ENCODE measurements around the gene LYSET. TPM values are rescaled to one million over a fixed set of nuclear protein-coding genes. Genes with fewer than 3 reads are reported as not detected.

LYSET gene
- total RNA-seq, 1 donor from 2014 or later, result 31.1 TPM

GRCh38 chr14:93207468-93208308, 22.6 kb downstream of the LYSET start:
- no peaks in the 10 kb centered on the region for H3K27me3 Mint-ChIP-seq (ENCODE audit: low read depth)
- peaks cover 7% of the 10 kb centered on the region for H3K36me3 Mint-ChIP-seq (ENCODE audit: low read depth)
- H3K27ac Mint-ChIP-seq (ENCODE audit: unreplicated experiment), result peak overlapping the region; percentile 76
- DNase-seq (ENCODE audit: low read depth, low spot score), result peak; percentile 49
- H3K4me3 Mint-ChIP-seq, result peak overlapping the region; percentile 97
- H3K9me3 Mint-ChIP-seq, result no peaks in the 10 kb centered on the region
- H3K4me1 Mint-ChIP-seq, result peaks cover 46% of the 10 kb centered on the region
- TF ChIP-seq CTCF (conservative IDR thresholded peaks at IDR 0.05), result peak; percentile 51

- no peaks in the 10 kb centered on the region for H3K9me3 Mint-ChIP-seq
- no peaks in the 10 kb centered on the region for H3K27me3 Mint-ChIP-seq (ENCODE audit: low read depth)
Observed at GRCh38 chr14:93212432-93212831, 27.3 kb downstream of the LYSET start.

GRCh38 chr14:93214598-93214997, 29.5 kb downstream of the LYSET start:
- H3K4me3 Mint-ChIP-seq, result no peak overlapping the region
- DNase-seq (ENCODE audit: low read depth, low spot score), result no peak
- H3K9me3 Mint-ChIP-seq, result no peaks in the 10 kb centered on the region
- H3K36me3 Mint-ChIP-seq (ENCODE audit: low read depth), result no peaks in the 10 kb centered on the region
- TF ChIP-seq CTCF (conservative IDR thresholded peaks at IDR 0.05), result no peak
- H3K27me3 Mint-ChIP-seq (ENCODE audit: low read depth), result no peaks in the 10 kb centered on the region
- H3K4me1 Mint-ChIP-seq, result peaks cover 1% of the 10 kb centered on the region
- H3K27ac Mint-ChIP-seq (ENCODE audit: unreplicated experiment), result no peak overlapping the region

More at GRCh38 chr14:93212432-93212831, 27.3 kb downstream of the LYSET start:
- Mint-ChIP-seq H3K27ac (ENCODE audit: unreplicated experiment) (no peak overlapping the region), H3K4me1 (peaks cover 21% of the 10 kb centered on the region), H3K4me3 (no peak overlapping the region), H3K36me3 (ENCODE audit: low read depth) (no peaks in the 10 kb centered on the region)
- no peak for DNase-seq (ENCODE audit: low read depth, low spot score)
- TF ChIP-seq CTCF (conservative IDR thresholded peaks at IDR 0.05), result no peak

- Mint-ChIP-seq H3K9me3 (no peaks in the 10 kb centered on the region), H3K27ac (ENCODE audit: unreplicated experiment) (no peak overlapping the region), H3K4me3 (no peak overlapping the region), H3K4me1 (no peaks in the 10 kb centered on the region), H3K36me3 (ENCODE audit: low read depth) (peaks cover 13% of the 10 kb centered on the region), H3K27me3 (ENCODE audit: low read depth) (no peaks in the 10 kb centered on the region)
- TF ChIP-seq CTCF (conservative IDR thresholded peaks at IDR 0.05), result peak; percentile 70
- no peak for DNase-seq (ENCODE audit: low read depth, low spot score)
Observed at GRCh38 chr14:93219103-93219726, 34.1 kb downstream of the LYSET start.

GRCh38 chr14:93220509-93220908, 35.4 kb downstream of the LYSET start:
- no peak for TF ChIP-seq CTCF (conservative IDR thresholded peaks at IDR 0.05)
- Mint-ChIP-seq H3K27ac (ENCODE audit: unreplicated experiment) (no peak overlapping the region), H3K27me3 (ENCODE audit: low read depth) (no peaks in the 10 kb centered on the region), H3K9me3 (no peaks in the 10 kb centered on the region), H3K4me3 (no peak overlapping the region), H3K36me3 (ENCODE audit: low read depth) (peaks cover 15% of the 10 kb centered on the region), H3K4me1 (no peaks in the 10 kb centered on the region)
- no peak for DNase-seq (ENCODE audit: low read depth, low spot score)

Measured in neural crest cell (in vitro differentiated cells).